Skeletal muscle satellite cell (primary cell): ENCODE measurements around the gene ATRNL1.

ENCODE experiments used
- H3K27me3 ChIP-seq: 2 replicates; pipeline ENCODE4 v1.7.0; 2013; ENCODE audit warnings: low read length; ENCODE audit not compliant: control insufficient read depth, insufficient read depth
- H3K36me3 ChIP-seq: 2 replicates; pipeline ENCODE4 v1.7.0; 2013; ENCODE audit warnings: mild to moderate bottlenecking, control low read depth, low read length; ENCODE audit not compliant: insufficient read depth
- H3K4me1 ChIP-seq: 2 replicates; pipeline ENCODE4 v1.7.0; 2013; ENCODE audit warnings: low read length; ENCODE audit not compliant: control insufficient read depth, insufficient read depth
- H3K4me2 ChIP-seq: 2 replicates; pipeline ENCODE4 v1.7.0; 2013; ENCODE audit warnings: mild to moderate bottlenecking, low read length
- H3K4me3 ChIP-seq: 2 replicates; pipeline ENCODE4 v1.7.0; 2013; ENCODE audit warnings: low read length
- H3K9ac ChIP-seq: 2 replicates; pipeline ENCODE4 v1.7.0; 2013; ENCODE audit warnings: mild to moderate bottlenecking, low read depth, low read length, moderate library complexity
- H3K9me3 ChIP-seq: replicated peaks from 2 replicates; pipeline ENCODE4 v1.7.0; 2013; ENCODE audit warnings: mild to moderate bottlenecking, control low read depth, low read length

The ATRNL1 gene

GRCh38 chr10:115957786-115958442 lies 864.7 kb downstream of the ATRNL1 start:
- Histone ChIP-seq H3K4me2 (no peak overlapping the region), H3K36me3 (no peaks in the 10 kb centered on the region), H3K4me1 (peaks cover 15% of the 10 kb centered on the region), H3K9me3 (no peaks in the 10 kb centered on the region), H3K4me3 (no peak overlapping the region), H3K9ac (no peak overlapping the region), H3K27me3 (no peaks in the 10 kb centered on the region)

DNA sequence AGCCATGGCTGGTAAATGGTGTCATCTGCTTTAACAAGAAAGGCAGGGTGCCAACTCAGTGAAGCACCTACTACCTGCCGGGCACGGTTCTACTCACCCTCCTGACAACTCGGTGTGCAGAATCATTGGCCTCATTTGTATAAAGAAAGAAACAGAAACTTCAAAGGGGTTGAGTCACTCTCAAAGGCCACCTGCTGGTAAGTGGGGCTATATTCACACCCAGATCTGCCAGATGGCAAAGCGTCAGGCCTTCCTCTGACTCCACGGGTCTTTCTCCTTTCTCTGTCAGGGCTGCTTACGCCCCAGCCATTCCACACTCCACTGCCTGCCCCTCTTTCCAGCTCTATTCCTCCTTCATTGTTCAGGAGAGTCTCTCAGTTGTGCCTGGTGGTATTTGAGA lies 870.7 kb downstream of the ATRNL1 start:
- Histone ChIP-seq H3K4me3 (no peak overlapping the region), H3K4me2 (no peak overlapping the region), H3K9ac (no peak overlapping the region), H3K27me3 (no peaks in the 10 kb centered on the region), H3K4me1 (no peaks in the 10 kb centered on the region), H3K36me3 (no peaks in the 10 kb centered on the region), H3K9me3 (no peaks in the 10 kb centered on the region)

DNA sequence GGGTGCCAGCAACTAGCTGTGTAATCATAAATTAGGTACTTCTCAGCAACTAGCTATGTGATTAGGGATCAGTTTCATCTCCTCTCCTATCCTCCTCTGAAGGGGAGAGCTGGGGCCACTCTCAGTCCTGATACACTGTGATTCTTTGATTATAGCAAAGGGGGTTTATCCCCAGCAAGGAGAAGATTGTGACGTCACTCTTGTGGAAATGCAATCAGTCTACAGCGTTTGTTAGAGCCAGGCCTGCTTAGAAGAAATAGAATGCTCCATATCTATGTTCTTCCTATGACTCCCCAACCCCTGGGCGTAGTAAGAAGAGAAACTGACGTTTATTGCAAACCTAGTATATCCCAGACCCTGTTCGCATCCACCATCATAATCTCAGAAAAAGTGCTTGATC lies 871.7 kb downstream of the ATRNL1 start:
- H3K9me3 ChIP-seq: no peaks in the 10 kb centered on the region
- no peak overlapping the region for H3K4me3 ChIP-seq
- no peaks in the 10 kb centered on the region for H3K36me3 ChIP-seq
- no peaks in the 10 kb centered on the region for H3K4me1 ChIP-seq
- H3K27me3 ChIP-seq: no peaks in the 10 kb centered on the region
- no peak overlapping the region for H3K9ac ChIP-seq
- H3K4me2 ChIP-seq: no peak overlapping the region

DNA sequence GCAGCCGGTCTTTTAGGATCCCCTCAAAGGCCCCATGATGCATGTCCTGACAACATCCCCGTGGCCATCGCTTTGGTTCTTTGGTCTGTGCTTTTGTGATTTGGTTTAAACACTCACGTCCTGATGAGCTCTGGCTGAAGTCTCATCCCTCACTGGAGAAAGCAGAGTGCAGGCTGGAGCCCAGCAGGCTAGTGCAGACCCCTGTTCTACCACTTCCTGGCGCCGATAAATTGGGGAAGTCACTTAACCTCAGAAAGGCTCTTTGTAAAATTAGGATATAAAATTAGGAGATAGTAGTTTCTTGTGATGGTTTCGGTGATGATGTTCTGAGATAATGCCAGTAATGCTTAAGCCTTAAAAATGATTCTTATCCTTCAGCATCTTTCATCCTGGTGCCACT lies 872.2 kb downstream of the ATRNL1 start:
- Histone ChIP-seq H3K36me3 (no peaks in the 10 kb centered on the region), H3K9me3 (no peaks in the 10 kb centered on the region), H3K9ac (no peak overlapping the region), H3K4me3 (no peak overlapping the region), H3K27me3 (no peaks in the 10 kb centered on the region), H3K4me2 (no peak overlapping the region), H3K4me1 (no peaks in the 10 kb centered on the region)

DNA sequence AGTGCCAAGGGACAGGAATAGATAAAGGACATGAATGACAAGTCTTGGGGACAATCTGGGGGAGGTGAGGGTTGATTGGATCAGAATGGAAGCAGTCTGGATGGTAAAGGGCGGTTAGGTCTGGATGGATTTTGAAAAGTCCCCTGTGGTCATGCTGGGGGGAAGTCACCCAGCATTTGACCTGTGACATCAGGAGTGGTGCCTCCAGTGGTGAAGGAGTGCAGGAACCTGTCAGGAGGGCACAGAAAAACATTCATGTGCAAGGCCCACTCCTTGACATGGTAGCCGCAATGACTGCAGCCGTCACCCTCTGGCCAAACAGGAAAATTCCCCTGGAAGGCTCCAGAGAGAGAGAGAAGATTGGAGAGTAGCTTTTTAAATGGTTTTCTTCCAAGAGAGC lies 875.1 kb downstream of the ATRNL1 start:
- Histone ChIP-seq H3K4me2 (no peak overlapping the region), H3K27me3 (no peaks in the 10 kb centered on the region), H3K9ac (no peak overlapping the region), H3K4me3 (no peak overlapping the region), H3K4me1 (no peaks in the 10 kb centered on the region), H3K9me3 (no peaks in the 10 kb centered on the region), H3K36me3 (no peaks in the 10 kb centered on the region)

GRCh38 chr10:115969591-115969990 lies 876.4 kb downstream of the ATRNL1 start:
- H3K9me3 ChIP-seq: no peaks in the 10 kb centered on the region
- H3K9ac ChIP-seq: no peak overlapping the region

GRCh38 chr10:115971921-115972320 lies 878.8 kb downstream of the ATRNL1 start:
- Histone ChIP-seq H3K4me3 (no peak overlapping the region), H3K4me1 (no peaks in the 10 kb centered on the region), H3K9ac (no peak overlapping the region), H3K4me2 (no peak overlapping the region), H3K27me3 (no peaks in the 10 kb centered on the region), H3K9me3 (no peaks in the 10 kb centered on the region), H3K36me3 (no peaks in the 10 kb centered on the region)

More at GRCh38 chr10:115969591-115969990, 876.4 kb downstream of the ATRNL1 start:
- no peaks in the 10 kb centered on the region for H3K27me3 ChIP-seq
- H3K4me3 ChIP-seq: no peak overlapping the region
- H3K4me1 ChIP-seq: no peaks in the 10 kb centered on the region
- H3K4me2 ChIP-seq: no peak overlapping the region
- no peaks in the 10 kb centered on the region for H3K36me3 ChIP-seq

GRCh38 chr10:115972426-115972825 lies 879.3 kb downstream of the ATRNL1 start:
- Histone ChIP-seq H3K4me1 (no peaks in the 10 kb centered on the region), H3K27me3 (no peaks in the 10 kb centered on the region)

GRCh38 chr10:115974351-115974750 lies 881.2 kb downstream of the ATRNL1 start:
- Histone ChIP-seq H3K27me3 (no peaks in the 10 kb centered on the region), H3K4me1 (no peaks in the 10 kb centered on the region), H3K9me3 (no peaks in the 10 kb centered on the region), H3K4me2 (no peak overlapping the region), H3K4me3 (no peak overlapping the region), H3K36me3 (no peaks in the 10 kb centered on the region), H3K9ac (no peak overlapping the region)

More at GRCh38 chr10:115972426-115972825, 879.3 kb downstream of the ATRNL1 start:
- Histone ChIP-seq H3K4me3 (no peak overlapping the region), H3K9ac (no peak overlapping the region), H3K36me3 (no peaks in the 10 kb centered on the region), H3K4me2 (no peak overlapping the region), H3K9me3 (no peaks in the 10 kb centered on the region)

- Histone ChIP-seq H3K36me3 (no peaks in the 10 kb centered on the region), H3K4me2 (no peak overlapping the region), H3K9me3 (no peaks in the 10 kb centered on the region), H3K4me3 (no peak overlapping the region), H3K4me1 (no peaks in the 10 kb centered on the region), H3K27me3 (no peaks in the 10 kb centered on the region), H3K9ac (no peak overlapping the region)
Observed at GRCh38 chr10:115974816-115975430, 881.8 kb downstream of the ATRNL1 start.

DNA sequence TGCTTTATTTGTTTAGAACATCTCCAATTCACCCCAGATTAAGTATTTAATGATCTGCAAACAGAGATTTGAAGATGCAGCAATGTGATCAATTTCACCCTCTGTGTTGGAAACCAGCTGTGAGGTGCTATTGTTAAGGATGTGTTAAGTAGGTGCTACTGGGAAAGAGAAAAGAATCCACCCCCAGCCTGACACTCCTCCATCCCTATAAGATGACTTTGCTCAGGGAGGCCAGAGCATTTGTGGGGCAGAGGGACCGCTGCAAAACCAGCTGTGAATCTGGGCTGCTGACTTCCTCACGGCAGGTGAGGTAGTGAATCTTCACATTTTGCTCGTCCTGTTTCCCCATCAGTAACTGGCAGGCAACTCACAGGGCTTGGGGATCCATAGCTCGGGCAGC lies 882.3 kb downstream of the ATRNL1 start:
- Histone ChIP-seq H3K27me3 (no peaks in the 10 kb centered on the region), H3K4me3 (no peak overlapping the region), H3K4me1 (no peaks in the 10 kb centered on the region), H3K4me2 (no peak overlapping the region), H3K9me3 (no peaks in the 10 kb centered on the region), H3K9ac (no peak overlapping the region), H3K36me3 (no peaks in the 10 kb centered on the region)

GRCh38 chr10:115976342-115976741 lies 883.2 kb downstream of the ATRNL1 start:
- Histone ChIP-seq H3K4me2 (no peak overlapping the region), H3K4me1 (peaks cover 6% of the 10 kb centered on the region), H3K4me3 (no peak overlapping the region), H3K9me3 (no peaks in the 10 kb centered on the region), H3K36me3 (no peaks in the 10 kb centered on the region), H3K9ac (no peak overlapping the region), H3K27me3 (no peaks in the 10 kb centered on the region)
